Stomach (tissue), 4 donors: ENCODE measurements around the gene DOCK11.

Experiments used
- CTCF ChIP-seq, 7 experiments: fragments of 450-650 bp in 4 of 7; fragments of 200-600 bp in 3 of 7; sonication (generic) in 3 of 7; IDR thresholded peaks; one replicate each; pipeline ENCODE4 v1.5.1; 2016 to 2019; ENCODE audit warnings: antibody characterized with exemption in 7 of 7, control low read depth in 2 of 7, mild to moderate bottlenecking in 1 of 7
- EP300 ChIP-seq: sonication (generic); formaldehyde crosslinking; IDR thresholded peaks from one replicate; pipeline ENCODE4 v1.6.1; 2017; ENCODE audit warnings: antibody characterized with exemption
- POLR2A ChIP-seq, 4 donors: fragments of 450-650 bp; IDR thresholded peaks; one replicate each; pipeline ENCODE4 v1.6.1; 2016; ENCODE audit warnings: antibody characterized with exemption in 4 of 4, control low read depth in 2 of 4, mild to moderate bottlenecking in 1 of 4, moderate library complexity in 1 of 4
- POLR2AphosphoS5 ChIP-seq, 3 donors: sonication (generic); formaldehyde crosslinking; IDR thresholded peaks; one replicate each; pipeline ENCODE4 v1.6.1; 2016; ENCODE audit warnings: antibody characterized with exemption in 3 of 3

DNA sequence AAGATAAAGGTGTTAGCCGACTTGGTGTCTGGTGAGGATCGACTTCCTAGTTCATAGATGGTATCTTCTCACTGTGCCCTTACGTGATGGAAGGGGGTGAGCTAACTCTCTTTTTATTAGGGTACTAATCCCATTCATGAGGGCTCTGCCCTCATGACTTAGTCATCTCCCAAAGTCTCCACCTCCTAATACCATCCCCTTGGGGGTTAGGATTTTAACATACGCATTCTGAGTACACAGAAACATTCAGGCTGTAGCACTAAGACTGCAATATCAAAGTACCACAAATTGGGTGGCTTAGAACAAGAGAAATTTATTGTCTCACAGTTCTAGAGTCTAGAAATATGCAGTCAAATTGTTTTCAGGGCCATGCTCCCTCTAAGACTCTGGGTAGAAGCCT, 173.8 kb downstream of the DOCK11 start:
- TF ChIP-seq EP300 = no peak
- no peak for TF ChIP-seq CTCF (IDR thresholded peaks at IDR 0.05)
- no peak for TF ChIP-seq POLR2A (IDR thresholded peaks at IDR 0.05)
- no peak for TF ChIP-seq POLR2AphosphoS5 (IDR thresholded peaks at IDR 0.05)
